NCI-H446 treated with DMSO at 0.1 percent for 48 hours (cell line): ENCODE measurements around the gene CMBL.
A peak's percentile ranks its signal among the peaks of the same experiment; 100 is the strongest.
"Not testable (repeated sequence)": the region's sequence is repeated elsewhere in the genome, so short reads cannot be mapped to it uniquely, and the experiment has no call there.

Source experiments
- DNase-seq: peaks from one replicate; lab custom pipeline; 2025; lab: John Stamatoyannopoulos, UW

CMBL gene

GRCh38 chr5:10257870-10258269 is 49.8 kb downstream of the CMBL start:
- no peak for DNase-seq

- DNase-seq = no peak
These were observed 53.0 kb downstream of the CMBL start for GRCh38 chr5:10254686-10255085.

- no peak for DNase-seq
These were observed 54.3 kb downstream of the CMBL start for GRCh38 chr5:10253390-10253789.

- no peak for DNase-seq
These were observed 56.3 kb downstream of the CMBL start for GRCh38 chr5:10251405-10251804.

GRCh38 chr5:10250806-10251276 is 56.9 kb downstream of the CMBL start:
- no peak for DNase-seq

- DNase-seq = peak; percentile 100
These were observed 57.5 kb downstream of the CMBL start, which contains the start of gene CCT5 for GRCh38 chr5:10249948-10250805. Gene CCT5 (plus strand): TSS chr5:10250280. CDS start chr5:10250341, 61 bp downstream.

GRCh38 chr5:10248378-10249260 is 59.1 kb downstream of the CMBL start:
- peak; percentile 40 for DNase-seq

GRCh38 chr5:10247217-10247616 is 60.5 kb downstream of the CMBL start:
- DNase-seq = not testable (repeated sequence)

GRCh38 chr5:10246761-10247160 is 60.9 kb downstream of the CMBL start:
- DNase-seq = peak; percentile 75

- no peak for DNase-seq
These were observed 63.3 kb downstream of the CMBL start for GRCh38 chr5:10244342-10244944.

GRCh38 chr5:10243660-10244240 is 64.0 kb downstream of the CMBL start:
- DNase-seq = no peak

- DNase-seq = no peak
These were observed 72.4 kb downstream of the CMBL start for GRCh38 chr5:10235350-10235749.

- DNase-seq = peak; percentile 12
These were observed 74.2 kb downstream of the CMBL start for GRCh38 chr5:10233505-10233904.

- DNase-seq = no peak
These were observed 74.7 kb downstream of the CMBL start for GRCh38 chr5:10233011-10233410.

- no peak for DNase-seq
These were observed 75.3 kb downstream of the CMBL start for GRCh38 chr5:10232386-10232785.

- no peak for DNase-seq
These were observed 78.2 kb downstream of the CMBL start for GRCh38 chr5:10229306-10230048.

- no peak for DNase-seq
These were observed 79.4 kb downstream of the CMBL start for GRCh38 chr5:10228288-10228687.
